ENCODE data around the gene DRD4.

The DRD4 gene

GRCh38 chr11:636511-637332 is at the start of gene DRD4:
TSS of gene DRD4 (plus strand) at chr11:637269. CDS start at chr11:637305, 36 bp downstream.
- no peak for DNase-seq

- DNase-seq: no peak
Observed at GRCh38 chr11:587546-587945, 49.5 kb upstream of the DRD4 start.

- no peak for DNase-seq
Observed at GRCh38 chr11:587978-588380, 49.1 kb upstream of the DRD4 start.

GRCh38 chr11:589798-590197 is 47.3 kb upstream of the DRD4 start:
- DNase-seq: no peak

GRCh38 chr11:590997-591396 is 46.1 kb upstream of the DRD4 start:
- no peak for DNase-seq

GRCh38 chr11:592501-592900 is 44.6 kb upstream of the DRD4 start:
- no peak for DNase-seq

- DNase-seq: no peak
Observed at GRCh38 chr11:592918-593317, 44.2 kb upstream of the DRD4 start.

- DNase-seq: no peak
Observed at GRCh38 chr11:593347-593746, 43.7 kb upstream of the DRD4 start.

- DNase-seq: no peak
Observed at GRCh38 chr11:595400-595799, 41.7 kb upstream of the DRD4 start.

- no peak for DNase-seq
Observed at GRCh38 chr11:596374-596773, 40.7 kb upstream of the DRD4 start.

GRCh38 chr11:597166-597725 is 39.8 kb upstream of the DRD4 start:
- DNase-seq: no peak

GRCh38 chr11:598005-598680 is 38.9 kb upstream of the DRD4 start:
- no peak for DNase-seq

GRCh38 chr11:601573-602245 is 35.4 kb upstream of the DRD4 start:
- DNase-seq: no peak

GRCh38 chr11:603154-603553 is 33.9 kb upstream of the DRD4 start:
- DNase-seq: no peak

GRCh38 chr11:605286-606129 is 31.6 kb upstream of the DRD4 start:
- DNase-seq: no peak

- DNase-seq: no peak
Observed at GRCh38 chr11:606245-606644, 30.8 kb upstream of the DRD4 start.

GRCh38 chr11:607020-607780 is 29.9 kb upstream of the DRD4 start:
- no peak for DNase-seq

- no peak for DNase-seq
Observed at GRCh38 chr11:607971-608659, 29.0 kb upstream of the DRD4 start.

- no peak for DNase-seq
Observed at GRCh38 chr11:608791-609251, 28.2 kb upstream of the DRD4 start.

- DNase-seq: no peak
Observed at GRCh38 chr11:609341-609811, 27.7 kb upstream of the DRD4 start.

Data from SW 1271 (cell line).